ENCODE measurements around the gene YRDC. TPM values are rescaled to one million over a fixed set of nuclear protein-coding genes. Genes with fewer than 3 reads are reported as not detected.
A peak's percentile ranks its signal among the peaks of the same experiment; 100 is the strongest.

The YRDC gene
- total RNA-seq, 1 experiment from 2014 or later = 41.8 TPM

DNA sequence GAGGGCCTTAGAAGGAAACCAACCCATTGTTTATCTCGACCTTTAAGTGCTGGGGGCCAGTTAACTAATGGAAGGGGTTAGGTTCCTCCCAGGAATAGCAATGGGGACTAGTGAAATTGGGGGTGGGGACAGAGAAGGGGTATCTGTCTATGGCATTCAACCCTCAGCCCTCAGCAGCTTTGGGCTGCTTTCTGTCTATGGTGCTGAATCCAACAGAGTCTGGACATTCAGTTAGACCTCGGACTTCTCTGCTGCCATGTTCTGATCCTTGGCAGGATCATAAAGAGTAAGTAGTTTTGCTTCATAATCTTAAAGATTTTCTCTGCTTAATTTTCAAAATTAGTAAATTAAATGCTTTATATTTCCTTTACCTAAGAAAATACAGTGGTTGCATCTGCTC, 40.5 kb downstream of the YRDC start:
- Histone ChIP-seq H3K4me2 (ENCODE audit: low read length) (no peak overlapping the region), H3K27ac (ENCODE audit: low read length) (no peak overlapping the region), H3K9me2 (replicated peaks; ENCODE audit: low read length) (no peaks in the 10 kb centered on the region), H3K79me2 (ENCODE audit: low read length) (no peaks in the 10 kb centered on the region), H3K4me3 (ENCODE audit: low read length) (no peak overlapping the region), H3K27me3 (ENCODE audit: low read length) (peaks cover 52% of the 10 kb centered on the region), H3K9me3 (ENCODE audit: low read length) (no peaks in the 10 kb centered on the region), H4K20me1 (ENCODE audit: low read length) (no peaks in the 10 kb centered on the region), H3K9ac (ENCODE audit: low read length) (no peak overlapping the region), H3F3A (ENCODE audit: low read length, unreplicated experiment) (no peaks in the 10 kb centered on the region), H3K36me3 (ENCODE audit: low read depth, low read length) (no peaks in the 10 kb centered on the region), H2AFZ (ENCODE audit: low read length) (no peak overlapping the region), H3K4me1 (ENCODE audit: insufficient read depth, low read length) (peaks cover 6% of the 10 kb centered on the region)
- DNase-seq (no peak), ATAC-seq (no peak)
- ChIA-PET CTCF (no interaction called here), POLR2A (ENCODE audit: unreplicated experiment) (no interaction called here)
- TF ChIP-seq, protein P1, sequence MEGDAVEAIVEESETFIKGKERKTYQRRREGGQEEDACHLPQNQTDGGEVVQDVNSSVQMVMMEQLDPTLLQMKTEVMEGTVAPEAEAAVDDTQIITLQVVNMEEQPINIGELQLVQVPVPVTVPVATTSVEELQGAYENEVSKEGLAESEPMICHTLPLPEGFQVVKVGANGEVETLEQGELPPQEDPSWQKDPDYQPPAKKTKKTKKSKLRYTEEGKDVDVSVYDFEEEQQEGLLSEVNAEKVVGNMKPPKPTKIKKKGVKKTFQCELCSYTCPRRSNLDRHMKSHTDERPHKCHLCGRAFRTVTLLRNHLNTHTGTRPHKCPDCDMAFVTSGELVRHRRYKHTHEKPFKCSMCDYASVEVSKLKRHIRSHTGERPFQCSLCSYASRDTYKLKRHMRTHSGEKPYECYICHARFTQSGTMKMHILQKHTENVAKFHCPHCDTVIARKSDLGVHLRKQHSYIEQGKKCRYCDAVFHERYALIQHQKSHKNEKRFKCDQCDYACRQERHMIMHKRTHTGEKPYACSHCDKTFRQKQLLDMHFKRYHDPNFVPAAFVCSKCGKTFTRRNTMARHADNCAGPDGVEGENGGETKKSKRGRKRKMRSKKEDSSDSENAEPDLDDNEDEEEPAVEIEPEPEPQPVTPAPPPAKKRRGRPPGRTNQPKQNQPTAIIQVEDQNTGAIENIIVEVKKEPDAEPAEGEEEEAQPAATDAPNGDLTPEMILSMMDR (conservative IDR thresholded peaks at IDR 0.05; ENCODE audit: low read depth, low read length) = no peak
- no peak for TF ChIP-seq EZH2phosphoT487 (IDR thresholded peaks at IDR 0.05; ENCODE audit: borderline replicate concordance, low read length)
- no peak for TF ChIP-seq EZH2 (IDR thresholded peaks at IDR 0.05; ENCODE audit: low read length, unreplicated experiment)
- intact Hi-C loops (cut with micrococcal nuclease) = no loop called here
- BruUV-seq (replicated peaks) = no TSS peak

DNA sequence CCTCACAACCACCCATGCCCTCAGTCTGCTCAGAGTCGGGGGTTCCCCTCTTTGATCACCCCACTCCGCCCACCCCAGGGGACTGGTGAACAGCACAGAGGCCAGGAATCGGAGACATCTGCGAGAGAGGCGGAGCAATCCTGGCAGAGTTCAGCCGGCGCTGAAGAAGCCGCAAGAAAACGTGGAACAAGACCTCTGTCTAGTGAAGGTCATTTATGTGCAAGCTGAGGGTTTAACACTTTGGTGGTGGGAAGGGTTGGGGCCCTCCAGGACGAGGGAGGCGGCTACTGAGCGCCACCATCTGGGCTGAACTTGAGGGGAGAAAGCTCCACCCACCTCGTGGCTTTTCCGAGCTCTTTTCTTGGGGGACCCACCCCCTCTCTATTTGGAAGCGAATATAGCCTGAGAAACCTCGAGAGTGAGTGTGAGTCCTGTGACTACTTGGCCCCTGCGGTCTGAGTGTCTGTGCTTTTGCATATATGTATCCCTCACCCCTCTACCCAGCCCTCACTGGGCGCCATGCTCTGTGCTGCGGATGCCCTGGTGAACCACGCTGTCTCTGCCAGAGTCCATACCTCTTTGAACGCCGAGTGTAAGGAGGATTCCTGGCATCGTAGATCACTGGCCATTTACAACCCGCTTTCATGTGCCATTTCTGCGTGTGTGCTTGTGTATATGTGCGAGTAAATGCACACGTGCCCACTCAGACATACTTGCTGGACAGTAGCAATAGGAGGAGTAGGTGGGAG, 41.9 kb downstream of the YRDC start:
- ATAC-seq = peak; percentile 64
- CTCF ChIA-PET = interaction anchor here (0.6 kb wide), 3 partner anchors 77 to 279 kb away, joined by 4 to 6 read pairs (median 5); no protein-coding TSS in a partner anchor
- TF ChIP-seq, protein P1 (conservative IDR thresholded peaks at IDR 0.05; ENCODE audit: low read depth, low read length) = peak; percentile 47
- TF ChIP-seq EZH2 (IDR thresholded peaks at IDR 0.05; ENCODE audit: low read length, unreplicated experiment) = no peak
- Histone ChIP-seq H3K4me3 (ENCODE audit: low read length) (peak overlapping the region; percentile 56), H3F3A (ENCODE audit: low read length, unreplicated experiment) (no peaks in the 10 kb centered on the region), H3K9me2 (replicated peaks; ENCODE audit: low read length) (no peaks in the 10 kb centered on the region), H3K9me3 (ENCODE audit: low read length) (no peaks in the 10 kb centered on the region), H3K27me3 (ENCODE audit: low read length) (peaks cover 52% of the 10 kb centered on the region), H3K4me2 (ENCODE audit: low read length) (peak overlapping the region; percentile 87), H3K36me3 (ENCODE audit: low read depth, low read length) (no peaks in the 10 kb centered on the region), H3K27ac (ENCODE audit: low read length) (no peak overlapping the region), H3K79me2 (ENCODE audit: low read length) (no peaks in the 10 kb centered on the region), H3K9ac (ENCODE audit: low read length) (no peak overlapping the region), H3K4me1 (ENCODE audit: insufficient read depth, low read length) (peaks cover 6% of the 10 kb centered on the region), H4K20me1 (ENCODE audit: low read length) (no peaks in the 10 kb centered on the region), H2AFZ (ENCODE audit: low read length) (peak overlapping the region; percentile 72)
- POLR2A ChIA-PET (ENCODE audit: unreplicated experiment) = no interaction called here
- intact Hi-C loops (cut with micrococcal nuclease) = no loop called here
- BruUV-seq (replicated peaks) = no TSS peak
- DNase-seq = peak; percentile 28

GRCh38 chr1:37764888-37765441, 43.0 kb downstream of the YRDC start, which contains the start of gene EPHA10:
TSS of gene EPHA10 (minus strand) at chr1:37765120. CDS start at chr1:37765066, 54 bp downstream.
- H3K9ac ChIP-seq (ENCODE audit: low read length) = no peak within 1 kb of the TSS
- TF ChIP-seq EZH2phosphoT487 (IDR thresholded peaks at IDR 0.05; ENCODE audit: borderline replicate concordance, low read length) = no peak
- ChIA-PET POLR2A (ENCODE audit: unreplicated experiment) (interaction anchor here (0.5 kb wide), 1 partner anchor 1378 kb away, joined by 4 read pairs; no protein-coding TSS in a partner anchor), CTCF (interaction anchor here (0.6 kb wide), 1 partner anchor 75 kb away, joined by 3 read pairs; a partner anchor contains a TSS)
- no peak within 1 kb of the TSS for H3K27ac ChIP-seq (ENCODE audit: low read length)
- H3F3A ChIP-seq (ENCODE audit: low read length, unreplicated experiment) = no peaks in the 10 kb centered on the region
- peak within 1 kb of the TSS; percentile 87 for H3K4me2 ChIP-seq (ENCODE audit: low read length)
- intact Hi-C loops (cut with micrococcal nuclease) = no loop called here
- peak within 1 kb of the TSS; percentile 56 for H3K4me3 ChIP-seq (ENCODE audit: low read length)
- H3K79me2 ChIP-seq (ENCODE audit: low read length) = no peaks in the 10 kb centered on the region
- no TSS peak for BruUV-seq (replicated peaks)
- H2AFZ ChIP-seq (ENCODE audit: low read length) = peak within 1 kb of the TSS; percentile 72
- ATAC-seq = no peak
- no peaks in the 10 kb centered on the region for H3K9me3 ChIP-seq (ENCODE audit: low read length)
- H4K20me1 ChIP-seq (ENCODE audit: low read length) = no peaks in the 10 kb centered on the region
- H3K27me3 ChIP-seq (ENCODE audit: low read length) = peaks cover 52% of the 10 kb centered on the region
- no peaks in the 10 kb centered on the region for H3K9me2 ChIP-seq (replicated peaks; ENCODE audit: low read length)
- H3K36me3 ChIP-seq (ENCODE audit: low read depth, low read length) = no peaks in the 10 kb centered on the region
- H3K4me1 ChIP-seq (ENCODE audit: insufficient read depth, low read length) = peaks cover 6% of the 10 kb centered on the region
- no peak for DNase-seq

Data from PC-3 (cell line).